ENCODE measurements around the gene DSP.

DNA sequence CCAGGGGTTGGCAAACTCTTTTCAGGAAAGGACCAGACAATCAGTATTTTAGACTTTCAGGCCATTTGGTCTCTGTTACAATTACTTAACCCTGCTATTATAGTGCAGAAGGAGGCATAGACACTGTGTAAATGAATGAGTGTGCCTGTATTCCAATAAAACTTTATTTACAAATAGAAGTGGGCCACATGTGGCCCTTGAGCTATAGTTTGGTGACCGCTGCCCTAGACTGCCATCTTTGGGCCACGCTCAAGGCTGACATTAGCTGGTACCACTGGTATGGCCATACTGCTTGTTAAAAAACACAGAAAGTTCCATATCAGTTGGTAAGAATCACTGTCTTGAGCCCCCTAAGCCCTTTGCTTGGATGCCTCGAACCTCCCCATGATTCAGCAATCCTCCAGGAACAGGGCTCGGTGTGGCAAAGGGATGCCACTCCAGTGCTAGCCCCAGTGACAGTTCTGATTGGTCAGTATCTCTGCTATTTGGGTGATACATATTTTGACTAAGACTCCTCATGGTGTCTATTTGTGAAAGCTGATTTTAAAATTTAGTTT, 25.2 kb downstream of the DSP start:
- TF ChIP-seq, protein P1, sequence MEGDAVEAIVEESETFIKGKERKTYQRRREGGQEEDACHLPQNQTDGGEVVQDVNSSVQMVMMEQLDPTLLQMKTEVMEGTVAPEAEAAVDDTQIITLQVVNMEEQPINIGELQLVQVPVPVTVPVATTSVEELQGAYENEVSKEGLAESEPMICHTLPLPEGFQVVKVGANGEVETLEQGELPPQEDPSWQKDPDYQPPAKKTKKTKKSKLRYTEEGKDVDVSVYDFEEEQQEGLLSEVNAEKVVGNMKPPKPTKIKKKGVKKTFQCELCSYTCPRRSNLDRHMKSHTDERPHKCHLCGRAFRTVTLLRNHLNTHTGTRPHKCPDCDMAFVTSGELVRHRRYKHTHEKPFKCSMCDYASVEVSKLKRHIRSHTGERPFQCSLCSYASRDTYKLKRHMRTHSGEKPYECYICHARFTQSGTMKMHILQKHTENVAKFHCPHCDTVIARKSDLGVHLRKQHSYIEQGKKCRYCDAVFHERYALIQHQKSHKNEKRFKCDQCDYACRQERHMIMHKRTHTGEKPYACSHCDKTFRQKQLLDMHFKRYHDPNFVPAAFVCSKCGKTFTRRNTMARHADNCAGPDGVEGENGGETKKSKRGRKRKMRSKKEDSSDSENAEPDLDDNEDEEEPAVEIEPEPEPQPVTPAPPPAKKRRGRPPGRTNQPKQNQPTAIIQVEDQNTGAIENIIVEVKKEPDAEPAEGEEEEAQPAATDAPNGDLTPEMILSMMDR (conservative IDR thresholded peaks at IDR 0.05) = no peak
- no peak for TF ChIP-seq ZFX (IDR thresholded peaks at IDR 0.05)
